Measurements from ENCODE around the gene REST.
"Not testable (repeated sequence)": the region's sequence is repeated elsewhere in the genome, so short reads cannot be mapped to it uniquely, and the experiment has no call there.

REST gene

DNA sequence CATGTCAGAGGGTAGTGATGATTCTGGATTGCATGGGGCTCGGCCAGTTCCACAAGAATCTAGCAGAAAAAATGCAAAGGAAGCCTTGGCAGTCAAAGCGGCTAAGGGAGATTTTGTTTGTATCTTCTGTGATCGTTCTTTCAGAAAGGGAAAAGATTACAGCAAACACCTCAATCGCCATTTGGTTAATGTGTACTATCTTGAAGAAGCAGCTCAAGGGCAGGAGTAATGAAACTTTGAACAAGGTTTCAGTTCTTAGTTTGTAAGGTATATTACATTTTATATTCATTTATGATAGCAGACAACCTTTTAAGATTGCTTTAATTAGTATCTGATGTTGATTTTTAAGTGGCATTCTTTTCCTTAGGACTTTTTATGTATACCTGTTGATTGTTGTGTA lies 24.2 kb downstream of the REST start:
- Mint-ChIP-seq H3K9me3 (no peaks in the 10 kb centered on the region), H3K36me3 (ENCODE audit: low read depth) (peaks cover 32% of the 10 kb centered on the region), H3K4me1 (peaks cover 11% of the 10 kb centered on the region), H3K4me3 (no peak overlapping the region), H3K27me3 (no peaks in the 10 kb centered on the region), H3K27ac (no peak overlapping the region)
- DNase-seq (no peak), ATAC-seq (no peak)

DNA sequence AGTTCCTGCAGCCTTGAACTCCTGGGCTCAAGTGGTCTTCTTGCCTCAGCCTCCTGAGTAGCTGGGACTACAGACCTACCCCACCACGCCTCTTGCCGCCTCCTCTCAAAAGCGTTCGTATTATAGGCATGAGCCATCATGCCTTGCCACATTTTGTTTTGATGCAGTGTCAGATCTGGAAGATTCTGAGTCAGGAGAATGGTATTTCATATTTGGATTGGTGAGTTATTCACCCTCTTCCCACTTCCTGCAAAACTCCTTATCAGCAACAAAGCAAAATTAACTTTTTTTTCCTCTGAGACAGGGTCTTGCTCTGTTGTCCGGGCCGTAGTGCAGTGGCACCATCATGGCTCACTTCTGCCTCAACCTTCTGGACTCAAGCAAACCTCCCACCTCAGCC lies 29.6 kb downstream of the REST start:
- no peak overlapping the region for H3K27ac Mint-ChIP-seq
- H3K36me3 Mint-ChIP-seq (ENCODE audit: low read depth): peaks cover 13% of the 10 kb centered on the region
- H3K9me3 Mint-ChIP-seq: no peaks in the 10 kb centered on the region
- no peaks in the 10 kb centered on the region for H3K27me3 Mint-ChIP-seq
- DNase-seq (no peak), ATAC-seq (no peak)
- H3K4me3 Mint-ChIP-seq: no peak overlapping the region
- peaks cover 8% of the 10 kb centered on the region for H3K4me1 Mint-ChIP-seq

DNA sequence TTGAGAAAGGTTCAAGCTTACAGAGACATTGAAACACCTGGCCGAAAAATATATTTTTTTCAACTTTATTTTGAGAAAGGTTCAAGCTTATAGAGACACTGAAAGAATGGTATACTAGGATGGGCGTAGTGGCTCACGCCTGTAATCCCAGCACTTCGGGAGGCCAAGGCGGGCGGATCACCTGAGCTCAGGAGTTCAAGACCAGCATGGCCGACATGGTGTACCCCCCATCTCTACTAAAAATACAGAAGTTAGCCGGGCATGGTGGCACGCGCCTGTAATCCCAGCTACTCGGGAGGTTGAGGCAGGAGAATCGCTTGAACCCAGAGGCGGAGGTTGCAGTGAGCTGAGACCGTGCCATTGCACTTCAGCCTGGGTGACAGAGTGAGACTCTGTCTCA lies 32.1 kb downstream of the REST start:
- peaks cover 12% of the 10 kb centered on the region for H3K36me3 Mint-ChIP-seq (ENCODE audit: low read depth)
- ATAC-seq, DNase-seq, H3K27ac Mint-ChIP-seq, H3K9me3 Mint-ChIP-seq, H3K27me3 Mint-ChIP-seq, H3K4me3 Mint-ChIP-seq, H3K4me1 Mint-ChIP-seq: not testable (repeated sequence)

DNA sequence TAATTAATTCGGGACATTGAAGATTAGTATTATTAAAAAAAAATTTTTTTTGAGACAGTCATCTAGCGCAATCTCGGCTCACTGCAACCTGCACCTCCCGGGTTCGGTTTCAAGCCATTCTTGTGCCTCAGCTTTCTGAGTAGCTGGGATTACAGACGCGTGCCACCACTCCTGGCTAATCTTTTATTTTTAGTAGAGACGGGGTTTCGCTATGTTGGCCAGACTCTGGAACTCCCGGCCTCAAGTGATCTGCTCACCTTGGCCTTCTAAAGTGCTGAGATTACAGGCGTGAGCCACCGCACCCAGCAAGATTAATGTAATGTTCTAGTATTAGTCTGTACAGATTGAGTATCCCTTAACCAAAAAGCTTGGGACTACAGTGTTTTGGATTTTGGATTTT lies 32.7 kb downstream of the REST start:
- peaks cover 6% of the 10 kb centered on the region for H3K4me1 Mint-ChIP-seq
- no peak overlapping the region for H3K27ac Mint-ChIP-seq
- ATAC-seq (no peak), DNase-seq (no peak)
- H3K4me3 Mint-ChIP-seq: no peak overlapping the region
- peaks cover 12% of the 10 kb centered on the region for H3K36me3 Mint-ChIP-seq (ENCODE audit: low read depth)
- no peaks in the 10 kb centered on the region for H3K9me3 Mint-ChIP-seq
- H3K27me3 Mint-ChIP-seq: no peaks in the 10 kb centered on the region

DNA sequence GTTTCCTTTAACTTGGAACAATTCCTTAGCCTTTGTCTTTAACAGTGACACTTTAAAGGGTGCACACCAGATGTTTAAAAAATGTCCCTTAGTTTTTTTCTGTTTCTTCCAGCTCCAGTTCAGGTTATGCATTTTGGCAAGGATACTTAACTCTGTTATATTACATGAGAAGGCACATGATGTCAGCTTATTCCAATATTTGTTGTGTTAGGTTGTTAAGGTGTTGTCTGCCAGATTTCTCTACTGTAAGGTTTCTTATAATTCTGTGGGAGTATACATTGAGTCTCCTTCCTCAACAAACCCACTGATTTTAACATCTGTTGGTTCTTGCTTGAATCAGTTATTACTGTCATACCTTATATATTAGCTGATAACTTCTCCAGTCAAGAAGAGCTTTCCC lies 33.3 kb downstream of the REST start:
- ATAC-seq (no peak), DNase-seq (no peak)
- Mint-ChIP-seq H3K9me3 (no peaks in the 10 kb centered on the region), H3K4me1 (peaks cover 6% of the 10 kb centered on the region), H3K27ac (no peak overlapping the region), H3K27me3 (no peaks in the 10 kb centered on the region), H3K4me3 (no peak overlapping the region), H3K36me3 (ENCODE audit: low read depth) (peaks cover 12% of the 10 kb centered on the region)

DNA sequence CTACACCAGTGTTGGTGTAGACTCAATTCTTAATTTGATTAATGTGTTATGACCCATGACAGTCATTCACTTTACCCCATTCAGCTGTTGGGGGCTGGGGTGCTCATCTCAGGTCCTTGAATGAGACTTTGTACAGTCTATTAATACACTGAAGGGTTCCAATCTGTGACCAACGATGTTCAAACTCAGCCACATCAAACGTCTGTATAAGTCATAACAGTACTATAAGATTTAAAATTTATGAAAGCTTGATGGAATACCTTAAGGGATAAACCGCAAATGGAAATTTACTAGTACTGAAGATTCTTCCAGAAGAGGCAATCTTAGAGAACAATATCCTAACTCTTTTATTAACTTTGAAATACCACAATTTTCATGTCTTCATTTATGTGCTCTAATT lies 33.7 kb downstream of the REST start:
- no peak for DNase-seq

DNA sequence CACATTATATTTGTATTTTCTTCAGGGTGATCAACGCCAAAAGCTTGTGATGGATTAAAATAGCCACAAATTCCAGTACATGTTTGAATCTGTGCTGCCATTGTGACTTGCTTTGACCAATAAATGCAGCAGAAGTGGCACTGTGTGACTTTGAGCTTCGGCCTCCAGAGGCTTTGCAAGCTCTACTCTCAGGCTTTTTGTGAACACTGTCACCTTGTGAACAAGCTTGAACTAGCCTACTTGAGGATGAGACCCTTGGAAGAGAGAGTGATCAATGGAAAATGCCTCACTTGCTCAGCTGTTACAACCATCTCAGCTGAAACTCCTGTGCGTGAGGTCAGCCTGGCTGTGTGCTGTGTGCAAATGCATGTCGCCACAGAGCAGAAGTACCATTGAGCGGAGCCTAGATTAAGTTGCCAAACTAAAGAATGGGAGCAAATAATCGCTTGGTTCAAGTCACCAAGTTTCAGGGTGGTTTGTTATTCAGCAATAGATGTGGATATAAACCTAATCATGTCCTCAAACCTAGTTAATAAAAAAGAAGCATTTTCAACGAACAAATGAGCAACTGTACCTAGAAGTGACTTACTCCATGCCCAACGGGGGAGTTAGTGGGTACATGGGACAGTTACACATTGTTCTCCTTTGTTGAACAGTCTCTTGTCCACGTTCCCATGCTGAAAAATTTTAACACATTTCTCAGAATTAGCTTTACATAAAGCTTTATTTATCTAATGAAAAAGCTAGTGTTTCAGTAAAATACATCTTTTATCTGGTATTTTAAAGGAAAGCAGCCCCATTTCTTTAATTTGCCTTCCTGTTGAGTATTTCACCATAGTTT lies 46.2 kb downstream of the REST start:
- ATAC-seq (no peak), DNase-seq (no peak)
- Mint-ChIP-seq H3K36me3 (ENCODE audit: low read depth) (no peaks in the 10 kb centered on the region), H3K4me1 (no peaks in the 10 kb centered on the region), H3K27me3 (no peaks in the 10 kb centered on the region), H3K4me3 (no peak overlapping the region), H3K9me3 (no peaks in the 10 kb centered on the region), H3K27ac (no peak overlapping the region)

More for the DNA sequence above, 33.7 kb downstream of the REST start:
- Mint-ChIP-seq H3K4me3 (no peak overlapping the region), H3K27me3 (no peaks in the 10 kb centered on the region), H3K9me3 (no peaks in the 10 kb centered on the region), H3K4me1 (peaks cover 6% of the 10 kb centered on the region), H3K27ac (peak overlapping the region; percentile 59), H3K36me3 (ENCODE audit: low read depth) (peaks cover 9% of the 10 kb centered on the region)
- no peak for ATAC-seq

DNA sequence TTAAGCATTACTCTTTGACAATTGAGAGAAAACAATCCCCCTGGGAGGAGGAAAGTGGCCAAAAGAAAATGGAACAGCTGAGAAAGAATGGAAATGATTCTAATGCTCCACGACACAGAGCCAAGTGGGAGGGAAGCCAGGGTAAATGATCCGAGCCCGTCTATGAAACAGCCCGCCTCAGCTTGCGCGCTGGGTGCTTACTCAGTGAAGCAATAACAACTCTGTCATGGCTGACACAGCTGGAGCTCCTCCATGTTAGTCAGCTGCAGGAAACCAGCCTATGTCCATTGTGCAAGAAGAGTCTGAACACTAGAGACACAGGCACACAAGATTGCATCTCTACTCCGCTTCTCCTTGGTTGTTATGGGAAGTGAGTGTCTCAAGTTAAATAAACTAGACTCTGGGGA lies 50.4 kb downstream of the REST start:
- no peak for DNase-seq
- H3K27ac Mint-ChIP-seq: no peak overlapping the region
- H3K36me3 Mint-ChIP-seq (ENCODE audit: low read depth): peaks cover 15% of the 10 kb centered on the region
- H3K9me3 Mint-ChIP-seq: no peaks in the 10 kb centered on the region
- H3K27me3 Mint-ChIP-seq: no peaks in the 10 kb centered on the region
- ATAC-seq: no peak
- H3K4me3 Mint-ChIP-seq: no peak overlapping the region
- no peaks in the 10 kb centered on the region for H3K4me1 Mint-ChIP-seq

DNA sequence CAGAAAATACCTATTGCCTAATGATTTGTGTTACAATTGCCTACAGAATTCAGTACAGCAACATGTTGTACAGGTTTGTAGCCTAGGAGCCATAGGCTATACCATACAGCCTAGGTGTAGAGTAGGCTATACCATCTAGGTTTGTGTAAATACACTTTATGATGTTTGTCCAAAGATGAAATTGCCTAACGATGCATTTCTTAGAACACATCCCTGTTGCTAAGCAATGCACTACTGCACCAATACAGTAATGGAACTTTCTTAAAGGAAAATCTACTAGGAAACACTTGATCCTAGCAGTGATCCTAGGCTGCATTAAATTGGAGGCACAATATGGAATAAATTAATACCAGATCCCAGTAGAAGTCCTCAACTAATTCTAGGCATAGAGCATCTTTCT lies 51.4 kb downstream of the REST start:
- H3K27ac Mint-ChIP-seq: no peak overlapping the region
- H3K27me3 Mint-ChIP-seq: no peaks in the 10 kb centered on the region
- no peaks in the 10 kb centered on the region for H3K9me3 Mint-ChIP-seq
- H3K36me3 Mint-ChIP-seq (ENCODE audit: low read depth): peaks cover 19% of the 10 kb centered on the region
- no peak for ATAC-seq
- H3K4me3 Mint-ChIP-seq: no peak overlapping the region
- H3K4me1 Mint-ChIP-seq: no peaks in the 10 kb centered on the region
- DNase-seq: no peak

DNA sequence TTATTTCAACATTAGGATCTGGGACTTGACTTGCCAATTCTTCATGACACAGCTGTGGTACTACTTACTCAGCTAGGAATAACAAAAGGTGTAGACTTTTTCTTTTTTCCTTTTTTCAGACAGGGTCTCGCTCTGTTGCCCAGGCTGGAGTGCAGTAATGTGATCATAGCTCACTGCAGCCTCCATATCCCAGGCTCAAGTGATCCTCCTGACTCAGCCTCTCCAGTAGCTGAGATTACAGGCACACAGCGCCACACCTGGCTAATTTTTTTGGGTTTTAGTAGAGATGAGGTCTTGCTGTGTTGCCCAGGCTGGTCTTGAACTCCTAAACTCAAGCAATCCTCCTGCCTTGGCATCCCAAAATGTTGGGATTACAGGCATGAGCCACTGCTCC lies 53.4 kb downstream of the REST start:
- peak overlapping the region; percentile 67 for H3K27ac Mint-ChIP-seq
- H3K9me3 Mint-ChIP-seq: no peaks in the 10 kb centered on the region
- ATAC-seq (no peak), DNase-seq (no peak)
- no peak overlapping the region for H3K4me3 Mint-ChIP-seq
- no peaks in the 10 kb centered on the region for H3K27me3 Mint-ChIP-seq
- H3K36me3 Mint-ChIP-seq (ENCODE audit: low read depth): peaks cover 30% of the 10 kb centered on the region
- peaks cover 4% of the 10 kb centered on the region for H3K4me1 Mint-ChIP-seq

DNA sequence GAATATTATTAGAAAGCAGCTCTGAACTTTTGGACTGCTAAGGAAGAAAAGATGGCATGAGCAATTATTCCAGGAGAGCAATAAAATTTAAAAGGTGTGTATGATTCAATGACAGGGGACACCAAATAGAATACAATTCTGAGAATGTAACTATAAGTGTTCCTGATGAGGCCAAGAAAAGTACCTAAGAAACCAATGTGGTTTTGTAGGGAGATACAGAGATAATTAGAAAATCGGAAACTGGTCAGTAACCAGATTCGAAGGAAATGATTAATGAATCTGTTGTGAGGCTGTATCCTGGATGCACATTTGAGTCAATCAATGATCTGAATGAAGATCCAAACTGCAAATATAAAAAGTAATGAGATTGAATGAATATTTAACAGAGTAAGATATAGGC lies 63.7 kb downstream of the REST start:
- Mint-ChIP-seq H3K4me3 (peak overlapping the region; percentile 10), H3K27ac (peak overlapping the region; percentile 61), H3K4me1 (peaks cover 57% of the 10 kb centered on the region)

DNA sequence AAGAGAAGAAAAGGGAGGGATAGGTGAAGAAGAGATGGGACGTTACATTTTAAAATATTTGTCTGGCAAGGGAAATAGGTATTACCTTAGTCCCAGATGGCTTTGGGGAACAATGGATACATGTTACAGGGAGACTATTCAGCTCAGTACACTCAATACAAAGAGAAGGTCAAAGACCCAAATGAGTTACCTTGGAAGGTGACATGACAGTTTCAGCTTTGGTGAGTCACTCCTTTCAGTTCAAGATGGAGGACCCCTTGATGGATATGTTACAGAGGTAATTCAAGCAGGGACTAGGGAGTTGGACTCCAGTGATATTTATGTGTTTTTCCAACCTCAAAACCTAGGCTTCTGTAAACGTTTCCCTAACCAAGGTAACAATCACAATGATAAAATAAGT lies 64.7 kb downstream of the REST start:
- H3K4me3 Mint-ChIP-seq: peak overlapping the region; percentile 26
- DNase-seq: no peak
- H3K36me3 Mint-ChIP-seq (ENCODE audit: low read depth): peaks cover 67% of the 10 kb centered on the region
- H3K4me1 Mint-ChIP-seq: peaks cover 57% of the 10 kb centered on the region
- H3K27me3 Mint-ChIP-seq: no peaks in the 10 kb centered on the region
- H3K9me3 Mint-ChIP-seq: peaks cover 11% of the 10 kb centered on the region
- peak; percentile 65 for ATAC-seq
- peak overlapping the region; percentile 81 for H3K27ac Mint-ChIP-seq

More for the DNA sequence above, 63.7 kb downstream of the REST start:
- peaks cover 68% of the 10 kb centered on the region for H3K36me3 Mint-ChIP-seq (ENCODE audit: low read depth)
- no peak for DNase-seq
- peaks cover 11% of the 10 kb centered on the region for H3K9me3 Mint-ChIP-seq
- ATAC-seq: no peak
- no peaks in the 10 kb centered on the region for H3K27me3 Mint-ChIP-seq

DNA sequence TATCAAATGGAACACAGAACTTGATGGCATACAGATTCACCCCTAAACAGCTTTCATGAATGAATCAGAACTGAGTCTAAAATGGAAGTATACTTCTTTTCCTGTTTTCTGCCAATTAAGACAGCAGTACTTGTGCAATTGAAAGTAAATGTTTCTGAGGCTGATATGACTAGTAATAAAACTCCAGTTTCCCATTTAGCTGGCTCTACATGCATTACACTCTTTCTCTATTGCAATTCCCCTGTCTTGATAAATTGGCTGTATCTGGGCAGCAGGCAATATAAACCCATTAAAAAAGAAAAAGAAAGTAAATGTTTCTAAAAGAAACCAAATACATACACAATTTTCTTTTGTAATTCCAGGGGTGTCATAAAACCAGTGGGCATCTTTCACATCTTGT lies 65.1 kb downstream of the REST start:
- Mint-ChIP-seq H3K36me3 (ENCODE audit: low read depth) (peaks cover 69% of the 10 kb centered on the region), H3K27me3 (no peaks in the 10 kb centered on the region)

DNA sequence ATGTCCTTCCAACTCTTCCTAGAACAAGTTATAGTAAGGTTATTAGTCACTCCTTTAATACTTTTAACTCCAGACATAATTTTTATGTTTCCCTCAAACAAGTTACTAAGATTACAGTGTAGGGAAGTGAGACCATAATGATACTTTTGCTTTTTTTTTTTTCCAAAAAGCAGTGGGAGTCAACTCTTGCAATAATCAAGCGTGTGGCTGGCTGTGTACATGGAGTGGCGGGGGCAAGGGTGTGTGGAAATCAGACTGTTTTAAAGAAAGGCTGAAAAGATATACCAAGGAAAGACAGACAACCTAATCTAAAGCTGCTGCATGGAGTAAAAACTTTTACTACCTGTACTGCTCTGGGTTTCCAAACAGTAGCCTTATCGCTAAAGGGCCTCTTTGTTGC lies 65.6 kb downstream of the REST start:
- H3K4me3 Mint-ChIP-seq: peak overlapping the region; percentile 100
- peak overlapping the region; percentile 81 for H3K27ac Mint-ChIP-seq
- DNase-seq (no peak), ATAC-seq (no peak)
- H3K27me3 Mint-ChIP-seq: no peaks in the 10 kb centered on the region
- peaks cover 69% of the 10 kb centered on the region for H3K36me3 Mint-ChIP-seq (ENCODE audit: low read depth)
- peaks cover 57% of the 10 kb centered on the region for H3K4me1 Mint-ChIP-seq
- H3K9me3 Mint-ChIP-seq: peaks cover 11% of the 10 kb centered on the region

More for the DNA sequence above, 65.1 kb downstream of the REST start:
- Mint-ChIP-seq H3K27ac (peak overlapping the region; percentile 81), H3K4me3 (peak overlapping the region; percentile 26), H3K4me1 (peaks cover 57% of the 10 kb centered on the region), H3K9me3 (peaks cover 11% of the 10 kb centered on the region)
- no peak for DNase-seq
- peak; percentile 10 for ATAC-seq

DNA sequence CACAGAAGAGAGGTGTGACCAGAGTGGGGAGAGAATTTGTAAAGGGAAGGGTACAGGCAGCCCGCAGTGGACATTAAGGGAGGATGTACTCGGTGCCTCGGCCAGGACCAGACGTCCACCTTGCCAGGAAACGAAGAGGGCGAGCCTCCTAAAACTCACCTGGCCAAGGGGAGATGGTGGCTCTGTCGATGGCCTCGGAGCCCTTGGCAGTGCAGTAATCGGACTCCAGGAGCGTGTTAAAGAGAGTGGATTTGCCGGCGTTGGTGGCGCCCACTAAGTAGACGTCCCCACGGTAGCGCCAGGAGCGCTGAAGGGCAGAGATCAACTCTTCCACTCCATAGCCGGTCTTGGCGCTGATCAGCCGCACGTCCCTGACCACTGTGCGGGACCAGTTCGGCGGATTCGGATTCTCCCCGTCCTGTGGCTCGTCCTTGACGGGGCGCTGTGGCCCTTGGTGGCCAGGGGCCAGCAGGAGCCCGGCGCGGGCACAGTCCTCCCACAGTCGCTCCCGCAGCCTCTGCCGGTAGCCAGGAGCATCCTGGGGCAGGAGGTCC lies 68.7 kb downstream of the REST start:
- ATAC-seq (no peak), DNase-seq (peak; percentile 19)
- H3K27me3 Mint-ChIP-seq: peaks cover 2% of the 10 kb centered on the region
- H3K4me1 Mint-ChIP-seq: peaks cover 62% of the 10 kb centered on the region
- peaks cover 64% of the 10 kb centered on the region for H3K36me3 Mint-ChIP-seq (ENCODE audit: low read depth)
- H3K9me3 Mint-ChIP-seq: peaks cover 11% of the 10 kb centered on the region
- peak overlapping the region; percentile 100 for H3K4me3 Mint-ChIP-seq
- H3K27ac Mint-ChIP-seq: peak overlapping the region; percentile 78
